Fibroblast of skin of abdomen (primary cell): ENCODE data around the gene PARK7. TPM values are rescaled to one million over a fixed set of nuclear protein-coding genes. Genes with fewer than 3 reads are reported as not detected.
"Not testable (repeated sequence)": the region's sequence is repeated elsewhere in the genome, so short reads cannot be mapped to it uniquely, and the experiment has no call there.

Experiments
- DNase-seq: peaks from one replicate; pipeline ENCODE4 v3.0.0-alpha.2; 2013
- polyA plus RNA-seq, 2 experiments: library from polyadenylated mRNA; unstranded; fragments of 120-200 nt; gene quantifications; one replicate each; pipeline ENCODE4 v1.2.1, GENCODE V29; 2013; ENCODE audit not compliant: insufficient read length in 2 of 2

PARK7 gene
- polyA plus RNA-seq (2013, experiment 1 of 2; ENCODE audit: insufficient read length), result 370 TPM
- 379 TPM for polyA plus RNA-seq (2013, experiment 2 of 2; ENCODE audit: insufficient read length)

DNA sequence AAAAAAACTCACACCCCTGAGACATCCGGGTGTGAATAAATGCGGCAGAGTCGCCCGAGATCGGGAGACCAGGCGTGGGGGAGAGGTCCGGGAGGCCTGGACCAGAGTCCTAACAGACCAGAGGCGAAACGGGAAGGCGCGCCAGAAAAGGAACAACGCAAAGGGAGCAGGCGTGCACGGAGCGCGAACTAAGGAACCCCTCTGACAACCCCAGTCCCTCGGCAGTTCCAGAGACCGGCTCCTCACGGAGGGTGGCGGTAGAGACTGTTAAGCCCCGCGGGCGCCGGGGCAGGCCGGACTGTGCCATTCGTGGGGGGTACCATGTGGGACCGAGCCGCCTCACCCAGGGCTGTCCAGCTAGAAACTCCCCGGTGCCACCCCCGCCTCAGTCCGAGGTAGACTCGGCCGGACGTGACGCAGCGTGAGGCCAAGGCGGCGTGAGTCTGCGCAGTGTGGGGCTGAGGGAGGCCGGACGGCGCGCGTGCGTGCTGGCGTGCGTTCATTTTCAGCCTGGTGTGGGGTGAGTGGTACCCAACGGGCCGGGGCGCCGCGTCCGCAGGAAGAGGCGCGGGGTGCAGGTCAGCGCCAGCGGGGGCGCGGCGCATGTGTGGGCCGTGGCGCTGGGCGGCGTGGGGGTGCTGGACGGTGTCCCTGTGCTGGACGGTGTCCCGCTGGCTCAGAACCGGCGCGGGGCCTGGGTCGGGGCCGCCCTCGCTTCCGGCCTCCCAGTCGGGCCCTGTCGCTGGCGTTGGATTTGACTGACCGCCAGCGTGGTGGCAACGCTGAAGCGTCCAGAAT is at the start of gene PARK7:
Gene PARK7 (plus strand): TSS at position 496 of the 798 bp plus-strand sequence. CDS start 1,075 bp downstream, outside the sequence.
- DNase-seq, result peak; percentile 100

DNA sequence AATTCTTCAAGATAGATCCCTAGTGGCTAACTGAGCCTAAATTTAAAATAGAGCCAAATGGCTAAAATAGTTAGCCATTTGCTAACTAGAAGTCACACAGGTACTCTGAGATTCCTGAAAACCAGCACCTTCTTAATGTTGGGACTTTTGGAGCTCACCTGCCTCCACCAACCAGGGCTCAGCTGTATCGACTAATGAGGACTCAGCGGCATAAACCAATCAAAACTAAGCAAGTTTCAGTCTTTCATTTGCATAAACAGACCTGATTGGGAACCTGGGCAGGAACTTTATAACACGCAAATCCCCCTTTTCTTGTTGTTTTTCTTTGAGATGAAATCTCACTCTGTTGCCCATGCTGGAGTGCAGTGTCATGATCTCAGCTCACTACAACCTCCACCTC is 49.4 kb upstream of the PARK7 start:
- no peak for DNase-seq

- DNase-seq, result no peak
Measured at GRCh38 chr1:7912743-7913557, 48.6 kb upstream of the PARK7 start.

DNA sequence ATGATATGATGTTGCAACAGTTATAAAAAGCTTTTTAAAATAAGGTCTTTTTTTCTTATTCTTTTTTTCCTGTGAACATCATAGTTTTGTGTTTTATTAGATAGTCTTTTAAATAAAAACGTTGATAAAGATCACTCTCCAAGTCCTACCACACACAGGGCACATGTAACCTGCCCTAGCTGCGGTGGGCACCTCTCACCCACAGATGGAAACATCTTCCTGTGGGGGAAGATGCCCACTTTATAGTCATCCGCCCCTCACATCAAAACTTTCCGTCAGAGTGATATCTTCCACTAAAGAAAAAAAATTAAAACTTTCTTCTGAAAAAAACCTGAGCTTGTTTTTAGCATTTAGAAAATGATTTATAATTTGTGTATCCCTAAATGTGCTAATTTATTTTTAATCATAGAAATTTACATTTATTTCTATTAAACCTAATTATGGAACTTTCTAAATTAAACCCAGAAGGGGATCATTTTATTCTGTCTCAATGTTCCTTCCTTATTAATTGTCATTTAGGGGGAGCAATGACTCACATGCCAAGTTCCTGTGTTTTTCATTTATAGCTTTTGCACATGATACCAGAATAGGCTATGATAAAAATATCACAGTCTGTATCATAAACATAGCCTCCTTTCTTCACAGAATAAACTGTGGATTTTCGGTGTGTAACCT is 45.5 kb upstream of the PARK7 start:
- no peak for DNase-seq

- no peak for DNase-seq
Measured at GRCh38 chr1:7916501-7916830, 45.0 kb upstream of the PARK7 start.

GRCh38 chr1:7917971-7918370 is 43.5 kb upstream of the PARK7 start:
- DNase-seq, result not testable (repeated sequence)

DNA sequence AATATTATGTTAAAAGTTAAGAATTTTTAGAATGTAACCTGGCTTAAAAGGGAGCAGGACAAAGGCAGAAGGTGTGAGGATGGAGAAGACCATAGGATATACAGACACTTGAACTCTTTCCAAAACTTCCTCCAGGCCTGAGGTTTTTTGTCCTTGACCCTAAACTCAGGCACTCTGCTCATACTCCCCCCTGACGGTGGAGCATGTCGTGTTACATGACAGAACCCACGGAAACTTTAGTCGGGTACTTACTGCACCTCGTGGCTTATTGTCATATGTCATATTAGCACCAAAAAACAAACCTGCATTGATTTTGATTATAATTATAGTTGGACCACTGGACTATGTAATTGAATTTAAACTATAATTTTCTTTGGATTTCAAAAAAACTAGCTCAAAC is 41.6 kb upstream of the PARK7 start:
- no peak for DNase-seq

GRCh38 chr1:7921796-7922195 is 39.7 kb upstream of the PARK7 start:
- DNase-seq, result peak; percentile 63

GRCh38 chr1:7922301-7922700 is 39.2 kb upstream of the PARK7 start:
- DNase-seq, result peak; percentile 49

- DNase-seq, result not testable (repeated sequence)
Measured at GRCh38 chr1:7927061-7927460, 34.5 kb upstream of the PARK7 start.

- no peak for DNase-seq
Measured at GRCh38 chr1:7928247-7928646, 33.3 kb upstream of the PARK7 start.

GRCh38 chr1:7929637-7930036 is 31.9 kb upstream of the PARK7 start:
- no peak for DNase-seq

DNA sequence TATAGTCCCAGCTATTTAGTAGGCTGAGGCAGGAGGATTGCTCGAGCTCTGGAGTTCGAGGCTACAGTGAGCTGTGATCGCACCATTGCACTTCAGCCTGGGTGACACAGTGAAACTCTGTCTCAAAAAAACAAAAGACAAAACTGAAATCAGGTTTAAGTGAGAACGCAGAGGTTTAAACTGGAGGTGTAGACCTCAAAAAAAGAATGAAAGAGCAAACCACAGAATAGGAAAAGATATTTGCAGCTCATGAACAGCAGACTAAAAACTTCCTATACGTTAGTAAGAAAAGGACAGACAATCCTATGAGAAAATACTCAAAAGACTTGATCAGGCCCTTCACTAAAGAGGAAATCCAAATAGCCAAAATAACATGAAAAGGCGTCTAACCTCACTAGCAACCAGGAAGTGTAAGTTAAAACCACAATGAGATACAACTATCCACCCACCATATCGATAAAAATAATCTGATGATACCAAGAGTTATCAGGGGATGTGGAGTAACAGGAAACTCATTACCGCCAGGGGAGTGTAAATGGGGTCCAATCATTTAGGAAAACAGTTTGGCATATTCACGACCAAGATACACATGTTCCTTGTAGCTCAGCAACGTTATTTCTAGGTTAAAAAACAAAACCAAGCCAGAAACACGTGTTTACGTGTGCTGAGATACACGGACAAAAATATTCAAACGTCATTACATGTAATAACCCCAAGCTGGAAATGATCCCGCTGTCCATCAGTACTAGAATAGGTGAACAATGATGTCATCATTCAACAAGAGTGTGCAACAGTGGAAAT is 30.7 kb upstream of the PARK7 start:
- DNase-seq, result no peak

GRCh38 chr1:7931446-7931812 is 30.1 kb upstream of the PARK7 start:
- no peak for DNase-seq

- no peak for DNase-seq
Measured at GRCh38 chr1:7932524-7933138, 28.9 kb upstream of the PARK7 start.

GRCh38 chr1:7938070-7938469 is 23.4 kb upstream of the PARK7 start:
- no peak for DNase-seq

DNA sequence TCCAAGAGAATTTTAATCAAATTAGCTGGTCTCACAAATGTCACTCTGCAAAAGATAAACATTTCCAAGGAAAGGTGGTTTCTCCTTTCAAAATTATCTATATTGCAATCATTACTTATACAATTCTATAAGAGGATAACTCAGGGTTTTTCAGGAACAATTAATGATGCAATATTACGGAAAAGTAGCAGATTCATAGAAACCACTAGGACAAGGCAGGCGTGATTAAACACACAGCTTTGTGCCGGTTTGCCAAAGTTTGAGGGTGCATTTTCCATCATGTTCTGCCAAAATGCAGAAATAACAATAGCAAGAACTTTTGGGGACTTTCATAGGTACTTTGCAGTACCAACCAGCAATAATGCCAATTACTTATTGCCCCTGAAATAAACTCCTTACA is 21.5 kb upstream of the PARK7 start:
- no peak for DNase-seq

GRCh38 chr1:7940745-7941436 is 20.6 kb upstream of the PARK7 start, which contains the start of gene TNFRSF9:
Gene TNFRSF9, minus strand, starts transcription at chr1:7940839. Its CDS starts 845 bp downstream, at chr1:7939994.
- DNase-seq, result peak; percentile 23

DNA sequence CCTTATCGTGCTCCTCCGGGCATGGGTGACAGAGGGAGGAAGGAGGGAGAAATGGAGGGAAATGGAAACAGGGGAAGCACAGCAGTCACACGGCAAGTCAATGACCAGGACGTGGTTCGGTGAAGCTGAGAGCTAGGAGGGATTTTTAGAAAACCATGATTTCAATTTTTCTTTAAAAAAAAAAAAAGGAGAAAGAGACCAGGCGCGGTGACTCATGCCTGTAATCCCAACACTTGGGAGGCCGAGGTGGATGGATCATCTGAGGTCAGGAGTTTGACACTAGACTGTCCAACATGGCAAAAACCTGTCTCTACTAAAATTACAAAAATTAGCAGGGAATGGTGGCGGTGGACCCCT is 20.1 kb upstream of the PARK7 start:
- DNase-seq, result peak; percentile 15

DNA sequence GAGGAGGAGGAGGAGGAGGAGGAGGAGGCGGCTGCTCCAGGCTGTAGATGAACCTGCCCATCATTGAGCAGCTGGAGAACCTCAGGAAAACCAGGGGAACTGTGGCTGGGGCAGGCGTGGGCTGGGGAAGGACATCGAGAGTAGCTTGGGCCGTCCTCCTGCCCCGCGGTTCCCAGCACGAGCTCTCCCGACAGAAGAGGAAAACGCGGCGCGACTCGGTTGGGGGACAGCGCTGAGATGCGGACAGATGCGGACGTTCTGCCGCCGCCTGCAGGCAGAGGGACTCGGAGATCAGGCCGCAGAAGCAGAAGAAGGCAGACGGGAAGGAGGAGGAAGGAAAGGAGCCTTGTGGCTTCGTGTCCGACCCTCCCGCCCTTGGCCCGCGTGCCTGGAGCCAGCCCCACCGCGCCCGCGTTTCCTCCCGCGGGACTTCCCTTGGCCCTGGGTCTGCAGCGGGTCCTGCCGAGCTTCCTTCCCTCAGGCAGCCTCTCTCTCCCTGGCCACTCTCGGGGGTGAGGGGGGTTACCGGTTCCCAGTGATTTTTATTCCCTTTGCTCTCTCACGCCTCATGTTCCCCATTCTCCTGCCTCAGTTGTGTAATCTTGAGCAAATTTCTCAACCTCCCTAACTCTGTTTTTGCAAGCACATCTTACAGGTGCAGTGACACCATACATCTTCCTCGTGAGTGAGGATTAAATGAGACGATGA is 19.1 kb upstream of the PARK7 start:
- DNase-seq, result peak; percentile 59

GRCh38 chr1:7943251-7943650 is 18.3 kb upstream of the PARK7 start:
- no peak for DNase-seq
